Thymus (tissue), 14 donors: ENCODE results near the gene SNU13. TPM values are rescaled to one million over a fixed set of nuclear protein-coding genes. Genes with fewer than 3 reads are reported as not detected.
"Not testable (repeated sequence)": the region's sequence is repeated elsewhere in the genome, so short reads cannot be mapped to it uniquely, and the experiment has no call there.

Experiments used
- DNase-seq, 9 donors: peaks; one replicate each; pipeline ENCODE4 v3.0.0-alpha.2; 2013; ENCODE audit warnings: low spot score in 9 of 9, low read depth in 6 of 9, missing footprints in 1 of 9
- H3K27ac ChIP-seq, 2 donors: one replicate each; pipeline ENCODE4 v1.5.1; 2013; ENCODE audit warnings: control low read depth in 1 of 2, low read depth in 1 of 2, low read length in 1 of 2, mild to moderate bottlenecking in 1 of 2, moderate library complexity in 1 of 2
- H3K27me3 ChIP-seq, 2 donors: one replicate each; pipeline ENCODE4 v1.5.1; 2013; ENCODE audit warnings: low read length in 1 of 2; ENCODE audit not compliant: control insufficient read depth in 2 of 2, insufficient read depth in 1 of 2
- H3K36me3 ChIP-seq, 2 donors: one replicate each; pipeline ENCODE4 v1.5.1; 2013; ENCODE audit warnings: low read length in 1 of 2, mild to moderate bottlenecking in 1 of 2, moderate library complexity in 1 of 2; ENCODE audit not compliant: control insufficient read depth in 2 of 2, insufficient read depth in 2 of 2
- H3K4me1 ChIP-seq, 2 donors: one replicate each; pipeline ENCODE4 v1.5.1; 2013; ENCODE audit warnings: low read length in 2 of 2; ENCODE audit not compliant: control insufficient read depth in 2 of 2, insufficient read depth in 2 of 2
- H3K4me3 ChIP-seq, 2 donors: one replicate each; pipeline ENCODE4 v1.5.1; 2013; ENCODE audit warnings: low read length in 2 of 2, control low read depth in 1 of 2, mild to moderate bottlenecking in 1 of 2
- H3K9me3 ChIP-seq, 2 donors: one replicate each; pipeline ENCODE4 v1.5.1; 2013; ENCODE audit warnings: low read length in 1 of 2, mild to moderate bottlenecking in 1 of 2; ENCODE audit not compliant: control insufficient read depth in 2 of 2, insufficient read depth in 1 of 2
- WGBS: extraction: QIAGEN DNeasy Blood & Tissue Kit; methylation state at CpG from one replicate; pipeline ENCODE4 v1.1.7; 2013; 5-methylcytosine and 5-hydroxymethylcytosine counted together
- long read RNA-seq, 10 donors: transcript quantifications; one replicate each; lab custom pipeline, GENCODE V29; 2026
- polyA plus RNA-seq: library from polyadenylated mRNA; stranded (reverse); fragments of 200-250 nt; gene quantifications from one replicate; pipeline ENCODE4 v1.2.3, GENCODE V29; 2013
- total RNA-seq: library from RNA; stranded (reverse); fragments of 120-200 nt; gene quantifications from one replicate; pipeline ENCODE4 v1.2.4, GENCODE V29; 2013
- donor health status: healthy.

SNU13 gene
- 130 TPM for total RNA-seq
- polyA plus RNA-seq: 121 TPM
- long read RNA-seq, donor 1, transcript SNU13-202 (3 exons, 1,503 nt): major isoform, 9 of 10 reads
- long read RNA-seq, donor 1, partial matches to known transcripts: 0 of 10 reads
- long read RNA-seq, donor 1, other reads (novel, unspliced or antisense): 0 of 10 reads
- long read RNA-seq, donor 2, transcript SNU13-201 (3 exons, 877 nt): minor isoform, 21 of 275 reads
- long read RNA-seq, donor 2, transcript SNU13-202 (3 exons, 1,503 nt): major isoform, 108 of 275 reads
- long read RNA-seq, donor 2, partial matches to known transcripts: 64 of 275 reads
- long read RNA-seq, donor 2, other reads (novel, unspliced or antisense): 79 of 275 reads
- long read RNA-seq, donor 3, transcript SNU13-201 (3 exons, 877 nt): minor isoform, 29 of 190 reads
- long read RNA-seq, donor 3, transcript SNU13-202 (3 exons, 1,503 nt): major isoform, 134 of 190 reads
- long read RNA-seq, donor 3, partial matches to known transcripts: 26 of 190 reads
- long read RNA-seq, donor 3, other reads (novel, unspliced or antisense): 0 of 190 reads
- long read RNA-seq, donor 4, transcript SNU13-202 (3 exons, 1,503 nt): major isoform, 45 of 63 reads
- long read RNA-seq, donor 4, transcript SNU13-201 (3 exons, 877 nt): minor isoform, 5 of 63 reads
- long read RNA-seq, donor 4, partial matches to known transcripts: 9 of 63 reads
- long read RNA-seq, donor 4, other reads (novel, unspliced or antisense): 0 of 63 reads
- long read RNA-seq, donor 5, transcript SNU13-202 (3 exons, 1,503 nt): major isoform, 127 of 186 reads
- long read RNA-seq, donor 5, transcript SNU13-201 (3 exons, 877 nt): minor isoform, 34 of 186 reads
- long read RNA-seq, donor 5, partial matches to known transcripts: 24 of 186 reads
- long read RNA-seq, donor 5, other reads (novel, unspliced or antisense): 0 of 186 reads
- long read RNA-seq, donor 6, transcript SNU13-202 (3 exons, 1,503 nt): major isoform, 42 of 70 reads
- long read RNA-seq, donor 6, transcript SNU13-201 (3 exons, 877 nt): minor isoform, 19 of 70 reads
- long read RNA-seq, donor 6, partial matches to known transcripts: 8 of 70 reads
- long read RNA-seq, donor 6, other reads (novel, unspliced or antisense): 0 of 70 reads
- long read RNA-seq, donor 7, transcript SNU13-202 (3 exons, 1,503 nt): major isoform, 78 of 124 reads
- long read RNA-seq, donor 7, transcript SNU13-201 (3 exons, 877 nt): minor isoform, 26 of 124 reads
- long read RNA-seq, donor 7, partial matches to known transcripts: 19 of 124 reads
- long read RNA-seq, donor 7, other reads (novel, unspliced or antisense): 0 of 124 reads
- long read RNA-seq, donor 8, transcript SNU13-201 (3 exons, 877 nt): minor isoform, 8 of 44 reads
- long read RNA-seq, donor 8, transcript SNU13-202 (3 exons, 1,503 nt): major isoform, 36 of 44 reads
- long read RNA-seq, donor 8, partial matches to known transcripts: 0 of 44 reads
- long read RNA-seq, donor 8, other reads (novel, unspliced or antisense): 0 of 44 reads
- long read RNA-seq, donor 9, transcript SNU13-201 (3 exons, 877 nt): minor isoform, 9 of 67 reads
- long read RNA-seq, donor 9, transcript SNU13-202 (3 exons, 1,503 nt): major isoform, 50 of 67 reads
- long read RNA-seq, donor 9, partial matches to known transcripts: 8 of 67 reads
- long read RNA-seq, donor 9, other reads (novel, unspliced or antisense): 0 of 67 reads
- long read RNA-seq, donor 10, transcript SNU13-202 (3 exons, 1,503 nt): major isoform, 78 of 107 reads
- long read RNA-seq, donor 10, transcript SNU13-201 (3 exons, 877 nt): minor isoform, 22 of 107 reads
- long read RNA-seq, donor 10, partial matches to known transcripts: 7 of 107 reads
- long read RNA-seq, donor 10, other reads (novel, unspliced or antisense): 0 of 107 reads

GRCh38 chr22:41688365-41689211, at the start of gene SNU13:
TSS of gene SNU13 (minus strand) at chr22:41688867. CDS start at chr22:41688796, 71 bp downstream.
- H3K27me3 ChIP-seq: no peaks in the 10 kb centered on the region
- H3K4me3 ChIP-seq: peak within 1 kb of the TSS; percentile 74 to 97
- peak within 1 kb of the TSS; percentile 98 to 99 for H3K27ac ChIP-seq
- peak; percentile 80 to 96 (median 90) for DNase-seq
- under 1% methylated on average over 62 of the region's 62 CpGs for WGBS
- H3K36me3 ChIP-seq: peaks cover 0 to 7% of the 10 kb centered on the region in 2 donors
- H3K9me3 ChIP-seq: peaks cover 0 to 7% of the 10 kb centered on the region in 2 donors
- peaks cover 8 to 15% of the 10 kb centered on the region in 2 donors for H3K4me1 ChIP-seq

GRCh38 chr22:41733241-41733640, 44.6 kb upstream of the SNU13 start:
- not testable (repeated sequence) for H3K27ac ChIP-seq, DNase-seq, H3K9me3 ChIP-seq, H3K36me3 ChIP-seq, H3K4me1 ChIP-seq, H3K27me3 ChIP-seq, H3K4me3 ChIP-seq
- 98% methylated on average over 4 of the region's 4 CpGs for WGBS

GRCh38 chr22:41732096-41732772, 43.6 kb upstream of the SNU13 start:
- H3K4me1 ChIP-seq: no peaks in the 10 kb centered on the region
- WGBS: 94% methylated on average over 7 of the region's 7 CpGs
- no peak overlapping the region for H3K4me3 ChIP-seq
- H3K27ac ChIP-seq: no peak overlapping the region
- no peaks in the 10 kb centered on the region for H3K27me3 ChIP-seq
- no peak for DNase-seq
- H3K9me3 ChIP-seq: no peaks in the 10 kb centered on the region
- H3K36me3 ChIP-seq: no peaks in the 10 kb centered on the region

- H3K27me3 ChIP-seq: no peaks in the 10 kb centered on the region
- no peaks in the 10 kb centered on the region for H3K36me3 ChIP-seq
- H3K4me3 ChIP-seq: no peak overlapping the region
- WGBS: 98% methylated on average over 2 of the region's 2 CpGs
- H3K27ac ChIP-seq: no peak overlapping the region
- DNase-seq: no peak
- H3K4me1 ChIP-seq: no peaks in the 10 kb centered on the region
- no peaks in the 10 kb centered on the region for H3K9me3 ChIP-seq
Observed at GRCh38 chr22:41731609-41732008, 42.9 kb upstream of the SNU13 start.

GRCh38 chr22:41725510-41726110, 36.9 kb upstream of the SNU13 start:
- no peaks in the 10 kb centered on the region for H3K4me1 ChIP-seq
- H3K27me3 ChIP-seq: no peaks in the 10 kb centered on the region
- H3K27ac ChIP-seq: no peak overlapping the region
- WGBS: 97% methylated on average over 9 of the region's 9 CpGs
- no peaks in the 10 kb centered on the region for H3K9me3 ChIP-seq
- H3K4me3 ChIP-seq: no peak overlapping the region
- H3K36me3 ChIP-seq: no peaks in the 10 kb centered on the region
- DNase-seq: no peak

GRCh38 chr22:41722496-41722895, 33.8 kb upstream of the SNU13 start:
- 97% methylated on average over 1 of the region's 1 CpG for WGBS
- Histone ChIP-seq H3K36me3 (no peaks in the 10 kb centered on the region), H3K4me3 (no peak overlapping the region), H3K27me3 (no peaks in the 10 kb centered on the region), H3K9me3 (no peaks in the 10 kb centered on the region), H3K4me1 (no peaks in the 10 kb centered on the region), H3K27ac (no peak overlapping the region)
- no peak for DNase-seq

- no peak for DNase-seq
- Histone ChIP-seq H3K4me1 (no peaks in the 10 kb centered on the region), H3K27me3 (no peaks in the 10 kb centered on the region), H3K4me3 (no peak overlapping the region), H3K27ac (no peak overlapping the region), H3K36me3 (no peaks in the 10 kb centered on the region), H3K9me3 (no peaks in the 10 kb centered on the region)
- 97% methylated on average over 9 of the region's 9 CpGs for WGBS
Observed at GRCh38 chr22:41713004-41713403, 24.3 kb upstream of the SNU13 start.
